K562 (cell line): ENCODE results near the gene ESPN. TPM values are rescaled to one million over a fixed set of nuclear protein-coding genes. Genes with fewer than 3 reads are reported as not detected.

Experiments
- CREM ChIP-seq: IDR thresholded peaks from 2 replicates; pipeline ENCODE4 v1.6.1; 2014; ENCODE audit warnings: antibody characterized with exemption, low read depth
- DPF2 ChIP-seq: fragments of 450-650 bp; IDR thresholded peaks from 2 replicates; pipeline ENCODE4 v1.6.1; 2016
- ESRRA ChIP-seq: fragments of 450-650 bp; IDR thresholded peaks from 2 replicates; pipeline ENCODE4 v1.6.1; 2014; ENCODE audit warnings: low read depth, mild to moderate bottlenecking, moderate library complexity, borderline replicate concordance
- MAZ ChIP-seq, 2 experiments: fragments of 450-650 bp in 1 of 2; sonication (generic) in 1 of 2; formaldehyde crosslinking; IDR thresholded peaks in 1 of 2; conservative IDR thresholded peaks in 1 of 2; 2 replicates each; pipeline versions ENCODE4 v1.4.0 to v1.5.0; 2020; ENCODE audit warnings: mild to moderate bottlenecking in 1 of 2, missing genetic modification reagents in 1 of 2
- RAD21 ChIP-seq, 2 experiments: fragments of 250-450 bp in 1 of 2; fragments of 450-650 bp in 1 of 2; sonication (Bioruptor Pico) in 1 of 2; formaldehyde crosslinking in 1 of 2; IDR thresholded peaks in 1 of 2; conservative IDR thresholded peaks in 1 of 2; 2 replicates each; pipeline versions ENCODE4 v1.4.0 to v1.8.0; 2020 to 2022; ENCODE audit warnings: mild to moderate bottlenecking in 2 of 2, moderate library complexity in 1 of 2
- RB1 ChIP-seq: fragments of 450-650 bp; IDR thresholded peaks from 2 replicates; pipeline ENCODE4 v1.6.1; 2017; ENCODE audit warnings: low read depth, mild to moderate bottlenecking
- SMC3 ChIP-seq: conservative IDR thresholded peaks from 2 replicates; pipeline ENCODE4 v1.6.1; 2011; ENCODE audit warnings: low read depth, low read length, improper control_type of control experiment; ENCODE audit not compliant: insufficient read depth
- STAG1 ChIP-seq: sonication (generic); formaldehyde crosslinking; IDR thresholded peaks from 2 replicates; pipeline ENCODE4 v1.5.0; 2020; ENCODE audit warnings: missing genetic modification reagents, borderline replicate concordance
- TAF1 ChIP-seq: IDR thresholded peaks from 2 replicates; pipeline ENCODE4 v1.6.1; 2011; ENCODE audit warnings: mild to moderate bottlenecking, low read length, moderate library complexity; ENCODE audit not compliant: insufficient read depth, control insufficient read depth, severe bottlenecking; ENCODE audit errors: extremely low read depth
- ZFP36 ChIP-seq: fragments of 150-350 bp; IDR thresholded peaks from 2 replicates; pipeline ENCODE4 v1.6.1; 2018; ENCODE audit warnings: low read length, low read depth; ENCODE audit not compliant: partially characterized antibody
- ZNF584 ChIP-seq: fragments of 200-800 bp; sonication (Bioruptor generic); IDR thresholded peaks from 2 replicates; pipeline ENCODE4 v1.6.1; 2016; ENCODE audit warnings: low read depth, mild to moderate bottlenecking, missing genetic modification characterization, missing compliant biosample characterization
- polyA plus RNA-seq, 8 experiments: library from polyadenylated mRNA; depleted of rRNA in 4 of 8; stranded (reverse) in 5 of 8; unstranded in 3 of 8; fragments of >200 nt; fragmentation: Nextera tagmentation in 2 of 8; fragmentation: Illumina TruSeq in 1 of 8; extraction: Ambion mirVana in 2 of 8; extraction: Trizol in 1 of 8; gene quantifications; 2 replicates each; pipeline versions ENCODE4 v1.2.1 to v1.2.3, GENCODE V29; 2011 to 2014; ENCODE audit warnings: inconsistent platforms in 1 of 8, missing spikeins in 1 of 8
- total RNA-seq, 7 experiments: library from RNA; depleted of rRNA in 6 of 7; stranded (reverse); fragments of >200 nt in 6 of 7; fragmentation: Illumina TruSeq in 2 of 7; extraction: Trizol in 2 of 7; gene quantifications; 2 replicates each; pipeline versions ENCODE4 v1.2.1 to v1.2.3, GENCODE V29; 2011 to 2021; ENCODE audit warnings: low replicate concordance in 1 of 7
- TF ChIP-seq, protein P1 (sequence below), 2 experiments: fragments of 450-650 bp; formaldehyde crosslinking in 1 of 2; IDR thresholded peaks; 2 replicates each; pipeline versions ENCODE4 v1.4.0 to v1.6.1; 2014 to 2020; ENCODE audit warnings: mild to moderate bottlenecking in 2 of 2, borderline replicate concordance in 1 of 2, low read depth in 1 of 2

ESPN gene
- total and polyA plus RNA-seq, 9 of the 15 experiments (the other 6 are each of a cell fraction or from before 2014, with no cell fraction given), result 0.07 to 1.2 (median 0.45) TPM; not detected in 3

DNA sequence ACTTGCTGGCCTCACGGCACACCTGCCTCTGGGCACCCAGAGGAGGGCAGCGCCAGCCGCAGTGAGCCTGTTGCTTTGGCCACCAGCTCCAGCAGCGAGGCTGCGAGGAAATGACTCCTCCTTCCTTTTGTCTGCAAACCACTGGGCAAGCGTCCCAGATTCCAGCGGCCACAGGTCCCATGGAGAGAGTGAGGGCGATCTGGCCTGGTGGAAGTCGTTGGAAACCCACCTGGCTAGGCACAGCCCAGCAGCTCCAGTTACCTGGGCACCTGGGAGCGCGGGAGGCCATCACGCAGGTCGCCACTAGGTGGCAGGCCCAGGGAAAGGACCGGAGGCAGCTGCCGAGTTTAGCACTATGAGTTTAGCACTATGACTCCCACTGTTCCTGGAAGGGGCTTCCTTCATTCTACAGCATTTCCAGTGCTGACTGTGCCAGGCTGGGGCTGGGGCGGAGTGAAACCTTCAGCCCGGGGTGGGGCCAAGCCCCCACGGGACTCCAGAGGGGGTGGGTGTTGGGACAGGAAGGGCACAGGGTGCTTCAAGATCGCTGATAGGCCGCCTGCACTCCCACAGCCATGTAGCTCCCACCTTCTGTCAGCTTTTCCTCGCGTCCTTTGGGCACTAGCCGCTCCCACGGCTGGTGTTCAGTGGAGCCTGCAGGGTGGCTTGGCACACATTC, 1.1 kb upstream of the ESPN start (continued):
- TF ChIP-seq, protein P1, sequence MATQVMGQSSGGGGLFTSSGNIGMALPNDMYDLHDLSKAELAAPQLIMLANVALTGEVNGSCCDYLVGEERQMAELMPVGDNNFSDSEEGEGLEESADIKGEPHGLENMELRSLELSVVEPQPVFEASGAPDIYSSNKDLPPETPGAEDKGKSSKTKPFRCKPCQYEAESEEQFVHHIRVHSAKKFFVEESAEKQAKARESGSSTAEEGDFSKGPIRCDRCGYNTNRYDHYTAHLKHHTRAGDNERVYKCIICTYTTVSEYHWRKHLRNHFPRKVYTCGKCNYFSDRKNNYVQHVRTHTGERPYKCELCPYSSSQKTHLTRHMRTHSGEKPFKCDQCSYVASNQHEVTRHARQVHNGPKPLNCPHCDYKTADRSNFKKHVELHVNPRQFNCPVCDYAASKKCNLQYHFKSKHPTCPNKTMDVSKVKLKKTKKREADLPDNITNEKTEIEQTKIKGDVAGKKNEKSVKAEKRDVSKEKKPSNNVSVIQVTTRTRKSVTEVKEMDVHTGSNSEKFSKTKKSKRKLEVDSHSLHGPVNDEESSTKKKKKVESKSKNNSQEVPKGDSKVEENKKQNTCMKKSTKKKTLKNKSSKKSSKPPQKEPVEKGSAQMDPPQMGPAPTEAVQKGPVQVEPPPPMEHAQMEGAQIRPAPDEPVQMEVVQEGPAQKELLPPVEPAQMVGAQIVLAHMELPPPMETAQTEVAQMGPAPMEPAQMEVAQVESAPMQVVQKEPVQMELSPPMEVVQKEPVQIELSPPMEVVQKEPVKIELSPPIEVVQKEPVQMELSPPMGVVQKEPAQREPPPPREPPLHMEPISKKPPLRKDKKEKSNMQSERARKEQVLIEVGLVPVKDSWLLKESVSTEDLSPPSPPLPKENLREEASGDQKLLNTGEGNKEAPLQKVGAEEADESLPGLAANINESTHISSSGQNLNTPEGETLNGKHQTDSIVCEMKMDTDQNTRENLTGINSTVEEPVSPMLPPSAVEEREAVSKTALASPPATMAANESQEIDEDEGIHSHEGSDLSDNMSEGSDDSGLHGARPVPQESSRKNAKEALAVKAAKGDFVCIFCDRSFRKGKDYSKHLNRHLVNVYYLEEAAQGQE (IDR thresholded peaks at IDR 0.05; ENCODE audit: borderline replicate concordance), result peak; percentile 61; the same call in 1 of the 2 replicates
- TF ChIP-seq, protein P1 (CRISPR knock-in tag; IDR thresholded peaks at IDR 0.05; ENCODE audit: low read depth), result no peak
- peak; percentile 15; the same call in 1 of the 2 replicates for TF ChIP-seq ESRRA
- TF ChIP-seq ZNF584 (CRISPR knock-in tag), result no peak
- TF ChIP-seq DPF2, result peak; percentile 38; the same call in 1 of the 2 replicates
- TF ChIP-seq RB1, result peak; percentile 90
- TF ChIP-seq ZFP36, result peak; percentile 20
- TF ChIP-seq RAD21 (CRISPR knock-in tag; conservative IDR thresholded peaks at IDR 0.05 in 1 of 2, IDR thresholded peaks at IDR 0.05 in 1 of 2), result peak in 1 of 2 experiments; percentile 77; a peak in 2 of 4 replicates
- peak; percentile 63 for TF ChIP-seq SMC3
- TF ChIP-seq MAZ (CRISPR knock-in tag; conservative IDR thresholded peaks at IDR 0.05 in 1 of 2, IDR thresholded peaks at IDR 0.05 in 1 of 2), result peak in 1 of 2 experiments; percentile 28; a peak in 1 of 4 replicates
- TF ChIP-seq TAF1, result no peak
- TF ChIP-seq STAG1 (CRISPR knock-in tag), result peak; percentile 54; the same call in 1 of the 2 replicates
- peak; percentile 54; the same call in 1 of the 2 replicates for TF ChIP-seq CREM
